ENCODE results near the gene RTRAF.

Gene RTRAF

DNA sequence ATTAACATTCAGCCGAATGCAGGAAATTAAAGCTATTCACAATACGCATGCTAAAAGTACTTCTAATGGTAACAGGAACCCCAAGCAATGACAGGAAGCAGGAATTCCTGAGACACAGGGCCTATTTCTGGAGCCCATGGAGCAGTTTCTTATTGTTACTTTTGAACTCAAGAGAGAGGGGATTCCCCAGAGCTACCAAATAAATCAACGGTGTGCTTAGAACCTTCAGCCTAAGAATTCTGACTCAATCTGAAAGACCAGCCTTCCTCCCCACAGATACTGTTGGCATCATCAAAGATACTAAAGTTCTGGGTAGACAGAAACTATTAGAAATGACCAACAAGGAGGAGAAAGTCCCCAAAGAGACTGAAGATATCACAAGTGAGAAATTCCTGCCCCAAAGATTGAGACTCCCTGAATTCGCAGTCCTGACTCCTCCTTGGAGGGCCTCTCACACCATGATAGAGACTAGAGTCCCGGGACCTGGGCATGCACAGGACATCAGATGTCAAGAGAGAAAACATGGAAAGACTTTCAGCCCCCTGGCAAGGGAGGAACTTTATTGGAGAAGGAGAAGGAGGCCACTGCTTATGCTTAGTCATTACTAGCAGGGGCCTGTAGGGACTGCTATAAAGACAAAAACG lies 32.7 kb downstream of the RTRAF start:
- no peak for DNase-seq

DNA sequence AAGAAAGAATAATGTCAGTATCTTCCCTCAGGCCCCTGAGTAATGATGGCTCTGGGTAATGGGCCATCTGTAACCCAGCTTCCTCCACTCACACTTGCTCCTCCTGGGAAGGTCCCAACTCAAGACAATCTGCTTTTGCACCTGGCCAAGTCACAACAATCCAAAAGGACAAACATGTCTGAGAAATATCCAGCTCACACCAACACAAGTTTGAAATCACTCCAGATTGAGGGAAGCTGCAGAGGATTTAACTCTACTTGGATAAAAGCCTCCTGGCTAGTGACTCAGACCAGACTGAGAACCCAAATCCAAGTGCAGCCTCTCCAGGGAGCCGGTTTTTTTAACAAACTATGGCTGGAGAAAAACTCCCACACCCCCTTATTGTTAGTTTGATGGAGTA lies 34.2 kb downstream of the RTRAF start:
- peak; percentile 82 for DNase-seq

DNA sequence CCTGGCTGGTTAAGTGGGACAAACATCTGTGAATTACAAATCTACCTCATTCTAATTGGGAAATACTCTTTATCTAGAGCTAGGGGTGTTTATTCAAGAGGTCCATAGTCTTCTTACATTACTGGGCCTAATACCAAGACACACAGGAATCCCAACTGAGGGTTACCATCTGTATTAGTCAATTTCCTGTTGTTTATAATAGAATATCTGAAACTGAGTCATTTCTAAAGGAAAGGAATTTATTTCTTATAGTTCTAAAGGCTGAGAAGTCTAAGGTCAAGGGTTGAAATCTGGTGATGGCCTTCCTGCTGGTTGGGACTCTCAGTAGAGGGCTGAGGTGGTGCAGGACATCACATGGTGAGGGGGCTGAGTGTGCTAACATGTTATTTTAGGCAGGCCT lies 36.0 kb downstream of the RTRAF start:
- DNase-seq = peak; percentile 92

DNA sequence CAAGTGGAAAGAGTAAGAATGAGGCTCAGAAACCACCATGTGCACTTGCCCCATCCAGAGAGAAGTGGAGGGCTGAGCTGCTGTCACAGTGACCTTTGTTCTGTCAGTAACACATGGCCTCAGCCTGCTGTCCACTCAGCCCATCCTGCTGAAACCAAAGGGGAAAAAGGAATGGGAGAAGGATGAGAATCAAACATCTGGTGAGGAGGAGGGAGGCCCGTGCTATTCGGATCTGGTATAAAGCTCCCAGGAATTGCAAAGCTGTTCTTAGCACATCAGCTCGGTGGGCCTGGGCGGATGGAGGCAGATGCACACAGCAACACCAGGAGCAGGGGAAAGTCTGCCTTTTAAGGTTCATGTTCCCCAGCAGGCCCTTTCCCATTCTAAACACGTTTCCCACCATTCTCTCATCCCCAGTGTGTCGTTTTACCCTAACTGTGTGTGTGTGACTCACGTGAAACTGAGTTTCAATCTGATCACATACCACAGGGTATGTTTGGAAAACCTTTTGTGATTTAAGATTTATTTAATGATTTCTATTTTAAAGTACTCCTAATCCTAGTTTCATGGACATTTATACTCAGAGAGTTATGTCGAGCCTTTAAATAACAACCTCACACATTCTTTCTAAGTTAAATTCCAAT lies 36.8 kb downstream of the RTRAF start:
- peak; percentile 61 for DNase-seq

DNA sequence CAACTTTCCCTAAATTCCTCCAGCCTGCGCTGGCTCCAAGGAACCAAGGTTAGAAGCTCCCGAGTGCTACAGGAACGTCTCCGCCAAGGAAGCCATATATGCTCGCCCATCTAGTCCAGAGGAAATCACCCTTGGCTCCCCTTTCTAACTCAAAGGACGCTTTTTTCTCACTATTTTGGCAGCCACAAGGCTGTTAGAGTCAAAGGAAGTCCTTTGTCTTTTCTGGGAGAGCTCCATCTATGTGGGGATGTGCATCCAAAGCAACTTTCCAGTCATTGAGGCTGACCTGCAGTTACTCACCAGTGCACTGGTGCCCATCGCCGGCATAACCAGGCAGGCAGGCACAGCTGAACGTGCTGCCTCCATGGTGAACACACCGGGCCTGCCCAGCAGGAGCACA lies 37.6 kb downstream of the RTRAF start:
- DNase-seq = no peak

DNA sequence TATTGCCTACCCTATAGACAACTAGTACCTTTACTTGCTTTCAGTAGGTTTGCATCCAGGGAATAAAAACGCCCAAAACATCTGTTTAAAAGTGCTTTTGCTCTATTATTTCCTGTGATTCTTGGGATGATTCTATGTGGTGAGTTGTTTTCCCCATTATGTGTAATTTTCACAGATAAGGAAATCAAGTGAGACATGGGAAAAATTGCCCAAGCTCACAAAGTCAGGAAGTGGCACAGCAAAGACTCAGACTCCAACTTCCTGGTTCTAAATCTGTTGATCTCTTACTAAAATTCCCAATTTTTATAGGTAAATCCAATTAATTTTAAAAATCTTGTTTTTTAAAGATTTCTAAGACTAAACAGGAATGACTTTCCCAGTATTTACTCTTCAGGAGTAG lies 40.5 kb downstream of the RTRAF start:
- no peak for DNase-seq

DNA sequence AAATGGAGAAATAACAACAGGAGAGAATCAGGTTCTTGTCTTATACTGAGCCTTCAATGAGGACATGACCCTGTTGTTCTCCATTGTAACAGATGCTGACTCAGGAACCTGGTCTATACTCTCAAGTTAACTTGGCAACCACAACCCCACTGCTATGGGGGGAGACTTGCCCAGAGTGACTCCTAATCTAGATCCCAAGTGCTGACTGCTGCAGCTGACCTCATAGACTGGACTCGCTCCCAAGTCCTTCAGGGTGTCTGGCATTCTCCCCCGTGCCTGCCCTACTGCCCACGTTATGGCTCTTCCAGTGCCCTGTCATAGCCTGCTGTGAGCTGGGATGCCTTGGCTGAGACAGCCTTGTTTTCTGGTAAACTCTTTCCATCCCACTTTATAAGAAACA lies 42.4 kb downstream of the RTRAF start:
- DNase-seq = peak; percentile 85

DNA sequence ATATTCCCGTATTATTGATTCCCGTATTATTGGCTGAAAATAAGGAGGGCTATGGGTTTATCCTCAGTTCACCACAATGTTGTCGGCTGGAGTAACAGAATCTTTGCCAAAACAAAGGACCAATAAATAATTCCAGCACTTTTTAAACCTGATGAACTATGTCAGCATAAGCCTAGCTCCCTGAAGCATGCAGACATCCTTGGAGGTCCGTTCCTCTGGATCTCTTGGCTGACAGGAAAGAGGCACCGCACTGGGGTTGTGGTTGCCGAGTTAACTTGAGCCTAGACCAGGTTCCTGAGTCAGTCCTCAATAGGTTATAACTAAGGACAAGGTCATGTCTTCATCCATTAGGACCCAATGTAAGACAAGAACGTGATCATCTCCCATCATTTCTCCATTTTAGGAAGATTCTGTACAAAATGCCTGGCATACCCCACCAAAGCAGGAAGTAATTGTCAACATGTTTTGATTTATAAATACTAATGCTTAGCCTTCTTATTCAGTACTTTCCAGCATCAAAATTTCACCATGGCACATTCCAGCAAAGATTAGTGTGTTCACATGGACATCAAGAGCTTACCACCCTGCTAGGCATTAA lies 43.0 kb downstream of the RTRAF start:
- peak; percentile 88 for DNase-seq

DNA sequence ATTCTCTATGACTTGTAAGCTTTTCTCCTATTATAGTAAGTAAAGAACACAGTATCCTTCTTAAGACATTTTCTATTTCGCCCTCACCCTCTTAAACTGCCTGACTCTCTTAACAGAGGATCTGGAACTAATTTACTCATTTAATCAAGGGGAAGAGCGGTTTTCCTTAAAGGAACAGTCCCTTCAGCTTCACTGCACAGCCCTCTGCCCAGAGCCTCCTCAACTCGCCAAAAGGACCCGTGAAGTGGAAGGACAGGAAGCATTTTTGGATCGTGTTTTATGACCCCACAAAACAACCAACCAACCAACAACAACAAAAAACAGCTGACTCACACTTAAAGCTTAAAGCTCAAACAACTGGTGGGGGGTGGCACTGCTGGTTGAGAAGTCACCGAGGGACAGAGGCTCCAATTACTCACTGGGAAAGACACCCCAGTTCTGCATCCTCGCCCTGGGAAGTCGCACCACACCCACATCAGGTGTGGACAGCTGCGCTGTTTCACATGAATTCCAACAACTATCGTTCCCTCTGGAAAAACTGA lies 43.8 kb downstream of the RTRAF start:
- DNase-seq = peak; percentile 82

DNA sequence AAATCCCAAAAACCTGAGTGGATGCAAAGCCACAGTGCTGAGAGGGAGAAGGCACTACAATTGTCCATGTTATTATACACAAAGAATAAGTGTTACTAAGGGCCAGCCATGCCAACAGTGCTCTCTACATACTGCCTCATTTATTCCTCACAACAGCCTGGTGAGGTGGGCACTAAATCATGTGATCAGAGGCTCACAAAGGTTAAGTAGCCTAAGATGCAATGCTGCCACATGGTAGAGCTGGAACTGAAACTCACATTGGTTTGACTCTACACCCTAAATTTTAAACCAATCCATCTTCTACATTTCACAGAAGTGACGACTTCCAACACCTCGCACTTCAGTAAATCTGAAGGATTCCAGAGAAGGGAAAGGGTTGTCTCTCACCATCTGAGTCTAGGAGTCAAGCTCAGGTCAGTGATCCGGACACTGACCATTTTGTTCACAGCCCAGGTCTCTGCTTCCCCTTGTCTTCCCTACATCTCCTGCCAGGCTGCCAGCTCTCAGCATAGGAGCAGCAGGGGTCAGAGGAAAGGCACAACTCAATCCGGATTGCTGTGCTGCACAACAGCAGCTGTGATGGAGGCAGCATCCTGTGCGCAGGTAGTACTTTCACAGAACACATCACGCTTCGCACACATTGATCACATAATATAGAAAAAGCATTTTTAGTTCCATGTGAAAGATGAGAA lies 49.9 kb downstream of the RTRAF start:
- no peak for DNase-seq

DNA sequence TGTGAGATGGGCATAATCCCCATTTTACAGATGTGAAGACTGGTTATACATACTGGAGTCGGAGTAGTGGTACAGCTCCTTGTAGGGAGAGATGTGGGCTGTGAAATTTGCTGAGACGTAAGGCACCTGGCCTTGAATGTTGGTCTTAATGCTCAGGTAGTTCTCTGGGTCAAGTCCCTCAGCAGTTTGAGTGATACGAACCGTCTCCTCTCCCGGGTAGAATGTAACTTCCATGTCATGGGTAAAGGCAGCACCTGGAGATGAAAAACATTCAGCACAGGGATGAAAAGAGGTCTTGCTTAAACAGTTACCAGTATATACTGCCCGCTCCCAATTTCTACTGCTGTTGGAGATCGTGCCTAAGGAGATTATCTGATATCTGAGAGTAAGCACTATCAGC lies 51.3 kb downstream of the RTRAF start:
- no peak for DNase-seq

DNA sequence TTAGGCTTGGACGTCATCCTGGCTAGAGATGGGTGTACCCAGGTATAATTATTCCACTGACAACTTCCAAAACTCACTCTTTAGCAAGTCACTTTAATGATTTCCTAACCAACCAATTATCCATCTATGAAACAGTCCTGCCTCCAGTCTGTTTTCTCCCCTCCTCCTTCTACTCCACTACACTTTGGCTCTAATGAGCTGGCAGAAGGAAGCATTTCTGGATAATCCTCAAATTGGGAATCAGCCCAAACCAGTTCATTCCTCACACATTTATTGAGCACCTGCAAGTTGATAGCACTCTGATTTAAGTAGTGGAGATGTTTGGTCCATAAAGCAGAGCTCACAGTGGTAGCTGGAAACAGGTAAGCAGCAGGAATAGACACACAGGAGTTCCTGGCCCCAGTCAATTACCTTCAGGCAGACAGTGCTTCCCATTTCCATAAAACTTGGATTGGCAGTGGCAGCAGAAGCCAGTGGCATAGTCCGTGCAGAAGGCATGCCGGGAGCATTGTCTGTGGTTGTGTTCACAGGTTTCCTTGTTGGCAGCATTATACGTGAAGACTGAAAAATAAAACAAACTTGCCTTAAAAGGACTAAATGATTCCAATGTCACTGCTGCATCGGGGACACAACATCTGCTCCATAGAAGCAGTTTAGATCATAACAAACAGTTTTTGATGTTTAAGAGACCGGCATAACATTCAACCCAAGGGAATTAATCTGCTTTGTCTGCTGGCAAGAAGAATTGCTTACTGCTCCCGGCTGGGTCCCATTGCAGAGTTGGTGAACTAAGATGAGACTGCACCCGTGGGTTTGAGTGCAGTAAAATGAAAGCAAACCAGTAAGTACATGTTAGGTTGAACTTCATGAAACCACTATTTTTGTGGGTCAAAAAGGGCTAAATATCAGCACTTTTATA lies 53.3 kb downstream of the RTRAF start:
- no peak for DNase-seq

DNA sequence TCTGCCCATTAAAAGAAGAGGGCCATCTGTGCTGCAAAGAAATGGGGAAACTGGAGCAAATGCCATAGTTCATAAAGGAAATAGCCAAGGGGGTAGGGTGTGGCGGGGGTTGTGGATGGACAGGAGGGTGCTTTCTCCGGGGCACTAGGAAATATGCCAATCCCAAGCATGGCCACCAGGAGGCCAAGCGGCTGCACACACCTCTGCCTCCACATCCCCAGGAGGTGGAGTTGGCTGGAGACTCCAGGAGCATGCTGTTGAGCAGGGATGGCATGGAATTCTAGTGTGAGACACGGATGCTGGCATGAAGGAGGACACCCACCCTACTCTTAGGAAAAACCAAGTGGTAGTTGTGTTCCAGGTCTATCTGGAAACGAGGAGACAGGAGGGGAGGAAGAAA lies 54.3 kb downstream of the RTRAF start:
- DNase-seq = no peak

DNA sequence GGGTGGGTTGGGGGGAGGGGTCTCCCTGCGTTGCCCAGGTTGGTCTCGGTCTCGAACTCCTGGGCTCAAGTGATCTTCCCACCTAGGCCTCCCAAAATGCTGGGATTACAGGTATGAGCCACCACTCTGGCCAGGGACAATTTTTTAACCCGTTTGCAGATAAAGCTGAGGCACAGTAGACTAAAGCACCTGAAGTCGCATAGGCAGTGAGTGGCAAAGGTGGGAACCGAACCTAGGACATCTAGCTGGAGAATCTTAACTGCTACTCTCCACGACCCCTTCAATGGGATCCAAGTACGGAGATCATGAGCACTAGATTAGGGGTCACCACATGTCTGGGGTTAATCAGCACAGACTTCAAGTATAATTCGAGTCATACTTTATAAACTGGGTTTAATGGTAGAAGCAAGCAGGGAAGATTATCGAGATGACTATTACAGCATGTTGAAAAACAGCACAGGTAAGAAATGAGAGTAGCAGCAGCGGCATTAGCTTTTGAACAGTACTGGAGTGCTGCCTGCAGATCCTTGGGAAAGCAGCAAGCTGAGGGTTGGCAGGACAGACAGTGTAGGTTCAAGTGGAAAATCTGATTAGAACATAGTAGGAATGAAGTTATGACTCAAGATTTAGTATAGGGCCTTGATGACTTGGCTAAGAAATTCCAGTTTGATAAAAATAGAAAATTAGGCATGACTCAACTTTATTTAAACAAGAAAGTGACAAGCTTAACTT lies 55.6 kb downstream of the RTRAF start:
- peak; percentile 92 for DNase-seq

DNA sequence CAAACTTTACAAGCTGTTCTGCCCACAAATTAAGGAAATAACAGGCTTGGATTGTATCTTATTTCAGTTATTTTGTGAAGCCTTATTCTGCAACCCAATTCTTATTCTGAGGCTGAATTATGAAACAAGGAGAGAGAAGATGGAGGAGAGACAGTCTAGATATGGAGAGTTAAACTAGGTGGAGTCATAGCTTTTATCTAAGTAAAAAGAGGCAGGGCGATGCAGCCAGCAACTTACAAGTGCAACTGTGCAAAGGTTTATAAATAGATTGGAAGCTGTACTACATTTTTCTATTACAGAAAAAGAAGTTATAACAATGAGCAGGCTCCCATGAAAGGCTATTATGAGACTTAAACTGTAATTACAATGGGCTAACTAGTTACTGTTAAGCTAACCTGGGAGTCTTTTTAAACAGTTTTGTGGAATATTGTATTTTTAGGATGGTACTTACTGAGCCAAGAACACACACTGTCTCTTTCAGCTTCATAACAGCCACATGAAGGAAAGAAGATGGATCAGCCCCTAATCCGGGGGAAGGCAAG lies 57.1 kb downstream of the RTRAF start:
- DNase-seq = no peak

DNA sequence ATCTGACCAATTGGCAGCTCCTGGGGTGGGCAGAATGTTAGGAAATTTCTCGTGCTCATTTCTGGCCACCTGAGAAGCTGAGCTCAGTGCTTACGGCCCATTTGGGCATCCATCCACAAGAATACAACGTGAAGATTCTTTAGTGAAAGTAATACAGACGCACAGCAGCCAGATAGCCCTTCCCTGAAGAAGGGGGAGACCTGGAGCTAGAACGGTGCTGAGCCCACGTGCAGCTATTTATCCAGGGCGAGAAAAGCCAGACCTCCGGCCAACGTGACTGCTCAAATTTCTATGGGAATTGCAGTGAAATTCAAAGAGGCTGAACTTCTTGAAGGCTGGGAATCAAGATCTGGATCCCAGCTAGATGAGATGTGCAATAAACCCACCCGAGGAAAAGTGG lies 58.8 kb downstream of the RTRAF start:
- no peak for DNase-seq

DNA sequence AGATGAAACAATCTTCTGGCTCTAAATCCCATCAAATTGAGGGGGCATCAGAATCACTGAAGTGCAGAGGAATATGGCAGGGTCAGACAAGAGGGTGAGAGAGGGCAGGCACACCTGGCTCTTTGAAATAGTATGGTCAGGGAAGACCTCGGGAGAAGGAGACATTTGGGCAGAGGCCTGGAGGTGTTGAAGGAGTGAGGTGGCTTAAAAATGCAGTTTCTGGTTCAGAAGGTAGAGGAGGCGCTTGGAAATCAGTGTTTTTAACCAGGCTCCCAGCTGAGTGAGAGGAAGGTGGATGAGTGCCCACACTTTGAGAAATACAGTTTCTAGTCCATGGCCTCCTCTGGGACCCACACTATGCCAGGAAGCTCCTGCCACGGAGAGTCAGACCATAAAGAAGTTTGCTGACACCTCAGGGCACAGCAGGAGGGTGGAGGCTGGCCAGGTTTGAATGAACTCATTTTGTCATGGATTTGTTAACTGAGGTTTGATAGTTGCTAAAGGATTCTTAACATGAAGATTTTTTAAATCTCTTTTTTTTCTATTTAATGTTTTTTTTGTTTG lies 59.4 kb downstream of the RTRAF start:
- DNase-seq = peak; percentile 80

DNA sequence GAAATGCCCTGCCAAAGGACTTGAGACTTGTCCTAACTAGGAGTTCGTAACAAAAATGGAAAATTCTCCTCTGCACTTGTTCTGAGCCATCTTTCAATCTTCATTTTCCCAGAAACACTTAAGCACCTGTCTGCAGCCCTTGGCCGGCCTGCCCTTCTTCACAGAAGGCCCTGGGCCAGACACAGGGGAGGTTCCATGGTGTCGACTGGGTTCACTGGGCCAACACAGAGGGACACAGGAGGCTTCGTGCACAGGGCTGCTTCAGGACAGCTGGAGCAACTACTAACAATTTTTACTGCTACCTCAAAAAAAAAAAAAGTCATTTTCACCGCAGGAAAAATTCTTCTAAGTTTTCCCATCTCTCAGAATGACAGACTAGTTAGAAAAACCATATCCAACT lies 59.9 kb downstream of the RTRAF start:
- no peak for DNase-seq

DNA sequence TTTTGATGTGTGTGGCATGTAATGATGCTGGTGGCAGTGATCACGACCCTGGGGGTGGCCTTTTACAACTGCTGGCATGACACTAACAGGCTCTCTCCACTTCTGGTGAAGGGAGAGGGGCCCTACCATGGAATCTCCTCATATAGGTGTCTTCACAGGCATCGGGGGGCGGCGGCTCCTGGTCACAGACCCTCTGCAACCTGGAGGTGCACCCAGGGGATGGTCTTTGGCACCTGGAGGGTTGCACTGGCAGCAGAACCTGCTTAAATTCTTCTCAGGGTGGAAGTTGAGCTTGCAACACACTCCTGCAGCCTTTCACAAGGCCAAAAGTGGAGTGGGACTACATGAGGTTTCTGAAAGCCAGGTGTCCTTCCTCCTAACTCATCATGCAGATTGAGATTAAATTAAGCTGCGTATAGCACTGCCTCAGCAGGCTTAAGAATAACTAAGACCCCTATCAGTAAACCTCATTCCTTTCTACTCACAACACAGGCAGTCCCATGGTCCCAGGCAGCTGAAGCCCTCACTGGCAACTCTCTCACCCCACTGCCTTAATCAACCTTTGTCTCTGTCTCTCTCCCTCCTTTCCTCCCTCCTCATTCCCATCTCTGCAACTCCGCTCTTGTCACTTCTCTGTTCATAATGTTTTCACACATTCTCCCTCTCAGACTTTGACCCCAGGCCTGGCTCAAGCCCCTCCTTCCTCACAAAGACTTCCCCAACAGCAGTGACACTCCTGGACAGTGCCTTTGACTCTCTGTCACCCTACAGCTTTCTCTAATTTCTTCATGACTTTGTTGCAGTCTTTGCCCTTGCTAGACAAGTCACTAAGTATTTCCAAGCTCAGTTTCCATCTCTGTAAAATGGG lies 60.6 kb downstream of the RTRAF start:
- no peak for DNase-seq

DNA sequence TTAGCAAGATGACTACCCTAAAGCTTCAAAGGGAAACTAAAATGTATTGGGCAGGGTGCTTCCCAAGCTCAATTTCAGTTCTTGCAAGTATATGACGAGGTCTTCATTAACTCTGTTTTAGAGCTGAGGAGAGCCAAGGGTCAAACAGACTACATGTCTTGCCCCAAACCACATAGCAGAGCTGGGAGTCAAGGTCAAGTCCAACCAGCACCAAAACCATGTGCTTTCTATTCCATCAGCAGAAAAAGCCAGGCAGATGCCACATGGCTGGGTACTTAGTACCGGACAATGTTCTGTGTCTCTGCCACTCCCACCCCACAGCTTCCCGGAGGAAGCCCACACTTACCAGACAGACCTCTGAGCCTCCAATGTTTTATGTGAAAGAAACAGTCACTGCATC lies 61.9 kb downstream of the RTRAF start:
- DNase-seq = no peak

All from fibroblast of skin of right quadriceps (primary cell).